Epithelial cell of alveolus of lung (primary cell): ENCODE data around the gene GRIK3. TPM values are rescaled to one million over a fixed set of nuclear protein-coding genes. Genes with fewer than 3 reads are reported as not detected.

Source experiments
- total RNA-seq: library from RNA; depleted of rRNA; stranded (reverse); fragments of >200 nt; gene quantifications from 2 replicates; pipeline ENCODE4 v1.2.1, GENCODE V29; 2015

GRIK3 gene
- total RNA-seq, result not detected in 2 replicates

DNA sequence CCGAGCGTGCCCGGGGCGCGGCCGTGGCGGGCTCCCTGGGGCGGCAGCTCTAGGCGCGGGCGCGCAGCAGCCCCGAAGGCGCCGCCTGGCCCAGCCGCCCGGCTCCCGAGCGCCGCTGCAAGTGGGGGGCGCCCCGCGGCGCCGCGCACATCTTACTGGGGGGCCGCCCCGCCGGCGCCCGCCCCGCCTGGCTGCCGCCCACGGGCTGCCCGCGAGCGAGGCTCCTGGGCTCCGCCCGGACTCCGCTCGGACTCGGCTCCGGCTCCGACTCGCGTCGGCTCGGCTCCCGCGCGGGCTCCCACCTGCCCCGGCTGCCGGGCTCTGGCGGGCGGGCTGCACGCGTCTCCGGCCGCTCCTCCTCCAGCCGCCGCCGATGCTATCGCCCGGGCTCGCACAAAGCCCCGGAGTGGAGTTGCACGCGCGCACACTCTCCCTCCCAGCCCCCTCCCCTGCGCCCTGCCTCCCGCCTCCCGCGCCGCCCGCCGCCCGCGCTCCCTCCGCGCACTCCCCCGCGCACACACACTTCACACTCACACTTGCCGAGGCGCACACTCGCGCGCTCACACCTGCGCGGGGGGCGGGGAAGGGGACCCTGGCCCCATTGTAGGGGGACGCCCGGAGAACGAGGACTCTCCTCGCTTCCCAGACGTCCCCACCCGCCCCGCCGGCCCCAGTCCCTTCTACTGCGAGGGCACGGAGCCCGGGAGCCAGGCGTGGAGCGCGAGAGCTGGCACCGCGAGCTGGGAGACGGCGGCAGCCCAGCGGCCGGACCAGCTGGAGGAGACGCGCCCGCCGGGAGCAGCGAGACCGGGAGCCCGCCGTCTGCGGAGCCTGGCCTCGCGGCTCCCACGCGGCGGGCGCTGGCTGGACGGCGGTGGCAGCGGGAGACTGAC lies at the start of gene GRIK3:
Gene GRIK3 (minus strand): TSS at position 395 of the 893 bp plus-strand sequence. CDS start 407 bp downstream, outside the sequence.

